A673 (cell line): Measurements from ENCODE around the gene ZNF770.

ENCODE experiments used
- EZH2 ChIP-seq: fragments of 200-600 bp; sonication (generic); IDR thresholded peaks from 2 replicates; pipeline ENCODE4 v1.6.1; 2017; ENCODE audit warnings: borderline replicate concordance, low read depth, mild to moderate bottlenecking, mixed read lengths, antibody characterized with exemption, low read length; ENCODE audit not compliant: poor library complexity, severe bottlenecking
- TF ChIP-seq, protein P1 (sequence below): fragments of 300-800, 200-600 bp; sonication (generic); conservative IDR thresholded peaks from 2 replicates; pipeline ENCODE4 v1.5.1; 2017; ENCODE audit warnings: low read depth, mild to moderate bottlenecking, antibody characterized with exemption, low read length, moderate library complexity, mixed read lengths

DNA sequence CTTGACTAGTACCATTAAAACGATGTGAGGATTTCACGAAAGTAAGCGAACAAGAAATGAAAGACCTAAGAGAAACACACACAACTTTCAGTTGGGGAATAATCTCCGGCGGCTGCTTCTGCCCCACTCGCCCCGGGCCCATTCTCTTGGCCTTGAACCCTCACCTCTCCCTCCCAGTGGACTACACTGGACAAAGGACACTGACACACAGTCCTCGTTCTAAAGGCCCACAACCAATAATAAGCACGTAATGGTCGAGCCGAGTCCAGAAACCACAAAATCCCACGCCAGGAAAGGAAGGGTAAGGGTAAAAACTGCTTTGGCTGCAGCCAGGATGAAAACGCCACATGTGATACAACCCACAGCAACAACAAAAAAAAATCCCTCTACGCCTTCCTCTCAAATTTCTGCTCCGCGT lies 469 bp downstream of the ZNF770 start:
- TF ChIP-seq, protein P1, sequence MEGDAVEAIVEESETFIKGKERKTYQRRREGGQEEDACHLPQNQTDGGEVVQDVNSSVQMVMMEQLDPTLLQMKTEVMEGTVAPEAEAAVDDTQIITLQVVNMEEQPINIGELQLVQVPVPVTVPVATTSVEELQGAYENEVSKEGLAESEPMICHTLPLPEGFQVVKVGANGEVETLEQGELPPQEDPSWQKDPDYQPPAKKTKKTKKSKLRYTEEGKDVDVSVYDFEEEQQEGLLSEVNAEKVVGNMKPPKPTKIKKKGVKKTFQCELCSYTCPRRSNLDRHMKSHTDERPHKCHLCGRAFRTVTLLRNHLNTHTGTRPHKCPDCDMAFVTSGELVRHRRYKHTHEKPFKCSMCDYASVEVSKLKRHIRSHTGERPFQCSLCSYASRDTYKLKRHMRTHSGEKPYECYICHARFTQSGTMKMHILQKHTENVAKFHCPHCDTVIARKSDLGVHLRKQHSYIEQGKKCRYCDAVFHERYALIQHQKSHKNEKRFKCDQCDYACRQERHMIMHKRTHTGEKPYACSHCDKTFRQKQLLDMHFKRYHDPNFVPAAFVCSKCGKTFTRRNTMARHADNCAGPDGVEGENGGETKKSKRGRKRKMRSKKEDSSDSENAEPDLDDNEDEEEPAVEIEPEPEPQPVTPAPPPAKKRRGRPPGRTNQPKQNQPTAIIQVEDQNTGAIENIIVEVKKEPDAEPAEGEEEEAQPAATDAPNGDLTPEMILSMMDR = no peak
- TF ChIP-seq EZH2 = no peak
